PC-9 (cell line): ENCODE results near the gene PPIAL4G. TPM values are rescaled to one million over a fixed set of nuclear protein-coding genes. Genes with fewer than 3 reads are reported as not detected.
"Not testable (repeated sequence)": the region's sequence is repeated elsewhere in the genome, so short reads cannot be mapped to it uniquely, and the experiment has no call there.

ENCODE experiments used
- BruUV-seq: library from RNA; stranded (reverse); fragments of 400-500 nt; replicated peaks from 2 replicates; lab custom pipeline; 2021; lab: Mats Ljungman, UMichigan
- CTCF ChIA-PET: fragments of 300-600 bp; sonication (Branson Sonifier 250); formaldehyde crosslinking; loops from one replicate; lab custom pipeline; 2022; ENCODE audit warnings: antibody characterized with exemption; lab: Charles Lee
- POLR2A ChIA-PET: fragments of 300-600 bp; sonication (Branson Sonifier 250); formaldehyde crosslinking; loops from one replicate; lab custom pipeline; 2022; ENCODE audit warnings: antibody characterized with exemption; ENCODE audit not compliant: unreplicated experiment; lab: Charles Lee
- DNase-seq, 2 experiments: peaks; one replicate each; pipeline versions ENCODE4 v3.0.0 to v3.0.0-alpha.2; 2015 to 2022; ENCODE audit warnings: mixed read lengths in 1 of 2
- H2AFZ ChIP-seq: fragments of 200-600 bp; sonication (generic); 2 replicates; pipeline ENCODE4 v1.8.1; 2017; ENCODE audit warnings: antibody characterized with exemption
- H3F3A ChIP-seq: fragments of 200-600 bp; sonication (generic); 2 replicates; pipeline ENCODE4 v1.8.1; 2017; ENCODE audit warnings: antibody characterized with exemption, mild to moderate bottlenecking, low read depth; ENCODE audit not compliant: insufficient read depth
- H3K27ac ChIP-seq: fragments of 200-600 bp; sonication (generic); 2 replicates; pipeline ENCODE4 v1.6.1; 2016; ENCODE audit warnings: mixed run types
- H3K27me3 ChIP-seq: fragments of 200-600 bp; sonication (generic); 2 replicates; pipeline ENCODE4 v1.6.1; 2016; ENCODE audit warnings: low read depth, mixed run types; ENCODE audit not compliant: insufficient read depth
- H3K36me3 ChIP-seq: fragments of 200-600 bp; sonication (generic); 2 replicates; pipeline ENCODE4 v1.6.1; 2016; ENCODE audit warnings: low read depth, mixed run types
- H3K4me1 ChIP-seq: fragments of 200-600 bp; sonication (generic); replicated peaks from 2 replicates; pipeline ENCODE4 v1.6.1; 2016; ENCODE audit warnings: mixed run types; ENCODE audit not compliant: insufficient read depth
- H3K4me2 ChIP-seq: fragments of 200-600 bp; sonication (generic); 2 replicates; pipeline ENCODE4 v1.6.1; 2017; ENCODE audit warnings: mixed run types
- H3K4me3 ChIP-seq: fragments of 200-600 bp; sonication (generic); 2 replicates; pipeline ENCODE4 v1.6.1; 2016; ENCODE audit warnings: mixed run types
- H3K79me2 ChIP-seq: fragments of 200-600 bp; sonication (generic); 2 replicates; pipeline ENCODE4 v1.6.1; 2017; ENCODE audit warnings: low read depth, mixed run types
- H3K9me2 ChIP-seq: fragments of 200-600 bp; sonication (generic); 2 replicates; pipeline ENCODE4 v1.8.1; 2017; ENCODE audit warnings: mild to moderate bottlenecking; ENCODE audit not compliant: insufficient read depth
- H3K9me3 ChIP-seq: fragments of 200-600 bp; sonication (generic); 2 replicates; pipeline ENCODE4 v1.8.1; 2016; ENCODE audit warnings: low read depth; ENCODE audit not compliant: insufficient read depth
- H4K20me1 ChIP-seq: fragments of 200-600 bp; sonication (generic); 2 replicates; pipeline ENCODE4 v1.8.1; 2017; ENCODE audit not compliant: insufficient read depth
- intact Hi-C: fragments of 100-400 bp; cut with micrococcal nuclease; formaldehyde crosslinking; loops from one replicate; pipeline ENCODE4 v1.10.0; 2022; ENCODE audit not compliant: unreplicated experiment
- total RNA-seq: library from RNA; stranded (reverse); gene quantifications from 2 replicates; pipeline ENCODE4 v1.2.3, GENCODE V29; 2021

Gene PPIAL4G
- total RNA-seq, 1 experiment from 2014 or later = not detected

GRCh38 chr1:148522561-148523204 lies 39.6 kb upstream of the PPIAL4G start:
- H3K9me2 ChIP-seq, H3F3A ChIP-seq, H3K79me2 ChIP-seq, H3K36me3 ChIP-seq, POLR2A ChIA-PET, CTCF ChIA-PET, H3K4me1 ChIP-seq, intact Hi-C loops, H4K20me1 ChIP-seq, H2AFZ ChIP-seq, H3K9me3 ChIP-seq, H3K27me3 ChIP-seq: not testable (repeated sequence)
- peak overlapping the region; percentile 42; the same call in 1 of the 2 replicates for H3K4me3 ChIP-seq
- DNase-seq = peak; percentile 89 to 96
- peak overlapping the region; percentile 38; the same call in 1 of the 2 replicates for H3K27ac ChIP-seq
- BruUV-seq = TSS peak; percentile 96
- H3K4me2 ChIP-seq = peak overlapping the region; percentile 48

- peak; percentile 83 to 84 for DNase-seq
- H3K27me3 ChIP-seq, H3F3A ChIP-seq, H3K36me3 ChIP-seq, H3K4me1 ChIP-seq, H4K20me1 ChIP-seq, intact Hi-C loops, BruUV-seq, H3K79me2 ChIP-seq, CTCF ChIA-PET, H3K9me2 ChIP-seq, H3K9me3 ChIP-seq: not testable (repeated sequence)
- H3K4me2 ChIP-seq = peak overlapping the region; percentile 74
- H3K4me3 ChIP-seq = peak overlapping the region; percentile 59
- H3K27ac ChIP-seq = peak overlapping the region; percentile 70
- H2AFZ ChIP-seq = peak overlapping the region; percentile 79
- POLR2A ChIA-PET = interaction anchor here (0.5 to 0.6 kb wide), 2 partner anchors 50 to 133 kb away, joined by 4 to 6 read pairs; no protein-coding TSS in a partner anchor
Observed at GRCh38 chr1:148522072-148522471, 39.0 kb upstream of the PPIAL4G start.

- CTCF ChIA-PET, intact Hi-C loops: not testable (repeated sequence)
Observed at GRCh38 chr1:148514310-148514709, 31.2 kb upstream of the PPIAL4G start.

GRCh38 chr1:148512571-148513184 lies 29.6 kb upstream of the PPIAL4G start:
- H3K9me2 ChIP-seq, H4K20me1 ChIP-seq, CTCF ChIA-PET, intact Hi-C loops, H3K27me3 ChIP-seq, H3K4me2 ChIP-seq, H3K4me3 ChIP-seq, BruUV-seq, H3K79me2 ChIP-seq, DNase-seq, H2AFZ ChIP-seq, H3K9me3 ChIP-seq, H3K36me3 ChIP-seq, H3F3A ChIP-seq, H3K27ac ChIP-seq, H3K4me1 ChIP-seq, POLR2A ChIA-PET: not testable (repeated sequence)

More at GRCh38 chr1:148514310-148514709, 31.2 kb upstream of the PPIAL4G start:
- H4K20me1 ChIP-seq, H3K27ac ChIP-seq, H3F3A ChIP-seq, H3K36me3 ChIP-seq, H3K4me2 ChIP-seq, H3K4me3 ChIP-seq, H3K9me3 ChIP-seq, H3K79me2 ChIP-seq, POLR2A ChIA-PET, H3K9me2 ChIP-seq, H3K27me3 ChIP-seq, BruUV-seq, DNase-seq, H2AFZ ChIP-seq, H3K4me1 ChIP-seq: not testable (repeated sequence)

GRCh38 chr1:148493933-148494332 lies 10.8 kb upstream of the PPIAL4G start:
- POLR2A ChIA-PET, CTCF ChIA-PET: not testable (repeated sequence)

GRCh38 chr1:148481134-148481533 lies 2.0 kb downstream of the PPIAL4G start:
- H3K36me3 ChIP-seq, H3K4me2 ChIP-seq, POLR2A ChIA-PET, CTCF ChIA-PET, H3K79me2 ChIP-seq, DNase-seq, H2AFZ ChIP-seq, H3K9me2 ChIP-seq, H3K9me3 ChIP-seq, intact Hi-C loops, H3F3A ChIP-seq, H3K4me1 ChIP-seq, BruUV-seq, H3K4me3 ChIP-seq, H4K20me1 ChIP-seq, H3K27ac ChIP-seq, H3K27me3 ChIP-seq: not testable (repeated sequence)

More at GRCh38 chr1:148493933-148494332, 10.8 kb upstream of the PPIAL4G start:
- H3K4me1 ChIP-seq, H4K20me1 ChIP-seq, H2AFZ ChIP-seq, H3K4me3 ChIP-seq, H3K9me2 ChIP-seq, H3F3A ChIP-seq, DNase-seq, H3K9me3 ChIP-seq, H3K4me2 ChIP-seq, H3K27ac ChIP-seq, intact Hi-C loops, H3K27me3 ChIP-seq, BruUV-seq, H3K79me2 ChIP-seq, H3K36me3 ChIP-seq: not testable (repeated sequence)

GRCh38 chr1:148459694-148460093 lies 23.4 kb downstream of the PPIAL4G start:
- H3K9me3 ChIP-seq, DNase-seq, intact Hi-C loops, CTCF ChIA-PET, H3K9me2 ChIP-seq, H4K20me1 ChIP-seq, H3K36me3 ChIP-seq, H3K4me1 ChIP-seq, BruUV-seq, H3K27ac ChIP-seq, H2AFZ ChIP-seq, POLR2A ChIA-PET, H3F3A ChIP-seq, H3K27me3 ChIP-seq, H3K79me2 ChIP-seq: not testable (repeated sequence)
- H3K4me3 ChIP-seq = peak overlapping the region; percentile 69
- peak overlapping the region; percentile 79 for H3K4me2 ChIP-seq
